Midbrain (tissue), 1 donor: Measurements from ENCODE around the gene VGLL4.

Source experiments
- DNase-seq: peaks from one replicate; lab custom pipeline; 2025; lab: John Stamatoyannopoulos, UW

Gene VGLL4

GRCh38 chr3:11627612-11628011, 16.1 kb downstream of the VGLL4 start:
- DNase-seq: no peak

- no peak for DNase-seq
Observed at GRCh38 chr3:11626084-11626463, 17.6 kb downstream of the VGLL4 start.

DNA sequence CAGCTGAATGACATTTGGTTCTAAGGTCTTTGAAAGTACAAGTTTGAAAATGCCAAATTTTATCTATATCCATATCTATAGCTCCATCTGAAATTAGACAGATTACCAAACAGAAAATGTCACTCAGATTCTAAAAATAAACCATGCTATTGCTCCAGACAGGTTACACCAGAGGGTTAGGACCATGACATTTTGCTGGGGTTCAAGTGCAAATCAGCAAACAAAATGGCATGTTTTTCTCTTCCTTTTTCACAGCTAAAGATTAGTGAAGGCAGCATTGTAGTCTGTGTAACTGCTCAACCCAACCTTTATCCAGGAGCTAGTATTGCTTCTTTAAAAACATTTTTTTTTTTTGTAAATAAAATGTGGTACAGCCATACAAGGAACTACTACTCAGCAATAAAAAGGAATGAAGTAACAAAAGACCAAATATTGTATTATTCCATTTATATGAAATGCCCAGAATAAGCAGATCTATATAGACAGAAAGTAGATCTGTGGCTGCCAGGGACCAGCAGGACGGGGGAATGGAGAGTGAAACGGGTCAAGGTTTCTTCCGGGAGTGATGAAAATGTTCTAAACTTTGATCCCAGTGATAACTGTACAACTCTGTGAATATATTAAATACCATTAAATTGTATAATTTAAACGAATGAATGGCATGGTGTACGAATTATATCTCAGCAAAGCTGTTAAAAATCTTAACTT, 18.2 kb downstream of the VGLL4 start:
- no peak for DNase-seq

- DNase-seq: no peak
Observed at GRCh38 chr3:11624704-11625375, 18.9 kb downstream of the VGLL4 start.

GRCh38 chr3:11624161-11624560, 19.6 kb downstream of the VGLL4 start:
- no peak for DNase-seq

GRCh38 chr3:11622586-11623550, 20.8 kb downstream of the VGLL4 start:
- no peak for DNase-seq

GRCh38 chr3:11621077-11621476, 22.6 kb downstream of the VGLL4 start:
- DNase-seq: no peak

DNA sequence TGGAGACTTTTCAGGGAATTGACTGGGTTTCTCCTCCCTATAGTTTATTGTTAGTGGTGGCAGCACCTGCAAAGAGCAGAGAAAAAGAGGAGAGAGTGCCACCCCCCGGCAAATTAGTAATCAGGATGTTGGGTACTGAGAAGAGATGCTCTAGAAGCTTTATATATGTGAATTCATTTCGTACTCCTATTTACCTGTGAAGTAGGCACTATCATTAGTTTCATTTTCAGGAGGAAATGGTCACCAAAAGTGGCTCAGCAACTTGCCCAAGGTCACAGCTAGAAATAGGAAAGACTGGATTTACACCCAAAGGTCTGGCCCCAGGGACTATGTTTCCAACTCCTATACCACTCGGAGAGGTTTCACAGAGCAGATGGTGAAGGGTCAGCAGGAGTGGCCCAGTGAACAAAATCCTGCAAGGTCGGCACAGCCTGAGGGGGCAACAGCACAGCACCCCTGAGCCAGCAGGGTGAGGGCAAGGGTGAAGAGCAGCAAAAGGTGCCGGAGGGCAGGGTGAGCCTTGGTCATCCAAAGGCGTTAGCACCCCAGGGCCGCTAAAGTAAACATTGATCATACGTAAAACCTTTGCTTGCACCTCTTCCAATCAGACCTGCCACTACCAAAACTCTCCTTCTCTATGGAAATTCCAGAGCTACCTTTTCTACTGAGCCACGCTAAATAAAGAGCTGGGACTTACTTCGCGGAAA, 23.6 kb downstream of the VGLL4 start:
- no peak for DNase-seq

DNA sequence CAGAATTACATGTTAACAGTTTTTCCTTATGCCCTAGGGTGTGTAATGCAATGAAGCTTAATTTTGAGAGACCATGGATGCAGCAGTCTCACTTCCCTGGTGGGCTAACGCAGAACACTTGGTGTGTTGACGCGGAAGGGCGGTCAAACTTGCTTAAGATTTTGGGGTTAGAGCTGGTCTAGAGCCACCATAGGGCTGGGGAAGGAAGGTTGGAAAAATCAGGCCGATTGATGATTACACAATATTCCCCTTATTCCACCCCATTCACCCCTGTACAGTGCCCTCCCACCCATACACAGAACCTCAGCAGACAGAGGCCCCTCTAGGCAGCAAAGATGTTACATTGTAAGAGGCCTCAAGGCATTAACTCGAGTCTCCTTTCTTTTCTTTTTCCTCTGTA, 24.3 kb downstream of the VGLL4 start:
- DNase-seq: no peak

DNA sequence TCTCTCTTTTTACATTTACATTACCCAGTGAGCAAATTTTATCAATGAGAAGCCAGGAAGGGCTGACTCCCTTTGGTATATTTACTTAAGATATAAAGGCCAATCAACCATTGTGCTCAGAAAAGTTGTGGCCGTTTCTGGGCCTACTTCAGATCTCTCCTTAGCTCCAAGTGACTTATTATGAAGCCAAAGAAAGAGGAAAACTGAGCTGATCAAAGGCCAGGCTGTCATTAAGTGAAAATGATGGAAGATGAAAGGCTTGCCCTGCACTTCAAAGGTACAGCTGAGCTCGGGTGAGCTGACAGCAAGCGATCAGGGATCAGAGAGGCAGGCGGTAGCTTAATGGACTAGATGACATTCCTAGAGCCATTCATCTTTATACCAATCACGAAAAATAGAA, 24.8 kb downstream of the VGLL4 start:
- no peak for DNase-seq

DNA sequence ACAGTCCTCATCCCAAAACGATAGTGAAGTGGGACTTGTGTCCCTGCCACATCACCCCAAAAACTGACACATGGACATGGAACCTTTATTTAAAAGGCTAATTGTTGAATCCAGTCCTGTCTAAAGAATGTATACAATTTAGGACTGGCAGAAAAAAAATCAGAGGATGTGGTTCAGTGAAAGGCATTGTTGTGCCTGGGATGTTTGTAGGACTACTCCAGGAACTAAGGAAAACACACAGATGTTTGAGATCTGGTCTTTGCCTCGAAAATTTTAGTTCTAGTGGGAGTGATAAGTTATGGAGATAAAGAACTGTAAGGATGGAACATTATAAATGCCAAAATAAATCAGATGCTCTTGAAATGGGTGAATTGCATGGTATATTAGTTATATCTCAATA, 27.2 kb downstream of the VGLL4 start:
- no peak for DNase-seq

- DNase-seq: no peak
Observed at GRCh38 chr3:11613851-11614487, 29.7 kb downstream of the VGLL4 start.

DNA sequence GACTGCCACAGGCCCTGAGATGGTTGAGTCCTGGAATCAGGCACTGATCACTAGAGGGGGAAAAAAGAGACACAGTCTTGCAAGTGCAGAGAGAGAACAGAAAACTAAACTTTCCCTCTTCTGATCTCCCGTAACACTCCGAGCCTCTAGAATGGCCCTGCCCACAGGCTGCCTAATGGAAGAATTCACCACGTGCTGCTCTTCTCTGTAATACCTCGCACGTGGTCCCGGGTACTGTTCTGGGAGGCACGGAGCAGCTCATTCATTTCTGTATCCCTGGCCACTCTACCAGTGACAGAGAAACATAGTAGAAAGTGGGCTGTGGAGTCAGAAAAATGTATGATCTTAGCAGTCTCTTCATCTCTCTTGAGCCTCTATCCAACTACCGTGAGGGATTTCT, 30.4 kb downstream of the VGLL4 start:
- peak; percentile 37 for DNase-seq

GRCh38 chr3:11612515-11613188, 31.1 kb downstream of the VGLL4 start:
- DNase-seq: no peak

GRCh38 chr3:11611341-11611799, 32.3 kb downstream of the VGLL4 start:
- no peak for DNase-seq

DNA sequence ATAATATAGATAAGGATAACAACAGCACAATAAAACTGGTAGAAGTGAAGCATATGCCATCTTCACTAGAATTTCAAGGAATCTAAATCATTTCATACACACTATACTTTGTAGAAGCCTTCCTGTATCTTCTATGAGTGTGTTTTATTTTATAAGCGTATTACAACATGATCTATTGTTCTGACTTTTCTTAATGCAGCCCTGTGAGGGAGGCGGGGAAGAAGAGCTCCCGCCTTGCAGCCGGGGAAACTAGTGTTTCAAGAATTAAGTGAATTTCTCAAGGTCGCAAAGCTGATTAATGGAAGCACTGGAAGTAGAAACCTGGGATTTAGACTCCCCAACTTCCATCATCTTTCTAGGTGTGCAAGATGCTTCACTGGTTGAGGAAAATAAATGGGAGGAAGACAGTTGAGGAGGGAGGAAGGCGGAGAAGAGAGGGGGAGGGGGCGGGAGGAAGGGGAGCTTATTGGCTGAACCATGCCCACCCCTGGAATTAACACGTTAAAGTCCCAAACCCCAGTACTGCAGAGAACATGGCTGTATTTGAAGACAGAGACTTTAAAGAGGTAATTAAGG, 32.9 kb downstream of the VGLL4 start:
- no peak for DNase-seq

DNA sequence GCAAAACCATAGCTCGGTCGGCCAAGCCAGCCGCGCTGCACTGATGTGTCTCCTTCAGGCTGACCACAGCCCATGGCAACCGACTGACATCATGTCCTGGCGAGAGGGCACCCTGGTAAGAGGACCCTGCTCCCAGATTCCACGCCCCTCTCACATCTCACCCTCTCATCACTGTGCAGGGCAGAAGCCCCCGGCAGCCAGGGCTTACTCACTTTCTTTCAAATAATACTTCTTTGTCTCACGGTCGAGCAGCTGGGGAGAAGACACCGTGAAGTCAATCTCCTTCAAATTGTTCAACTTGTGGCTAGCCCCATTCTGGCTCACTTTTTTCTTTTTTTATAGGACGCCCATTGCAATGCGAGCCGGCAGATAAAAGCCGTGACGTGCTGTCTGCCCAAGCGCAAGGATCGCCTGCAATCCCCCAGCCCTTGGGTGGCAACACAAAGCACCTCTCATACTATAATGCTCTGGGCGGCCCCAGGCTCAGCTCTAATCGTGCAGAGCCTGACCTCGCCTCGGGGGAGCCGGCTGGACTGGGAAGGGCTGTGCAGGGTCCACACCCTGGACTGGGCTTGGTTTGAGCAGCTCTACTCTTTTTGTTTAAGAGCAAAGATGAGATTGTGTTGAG, 33.6 kb downstream of the VGLL4 start:
- no peak for DNase-seq

GRCh38 chr3:11609481-11609880, 34.2 kb downstream of the VGLL4 start:
- no peak for DNase-seq

- no peak for DNase-seq
Observed at GRCh38 chr3:11607816-11608215, 35.9 kb downstream of the VGLL4 start.

GRCh38 chr3:11606865-11607440, 36.8 kb downstream of the VGLL4 start:
- DNase-seq: no peak
